GM12873 (cell line): ENCODE measurements around the gene ZNF446.

Source experiments
- TF ChIP-seq, protein P1 (sequence below): IDR thresholded peaks from 2 replicates; pipeline ENCODE4 v1.5.1; 2012; ENCODE audit warnings: low read depth, mild to moderate bottlenecking, moderate library complexity, low read length, control low read depth; ENCODE audit not compliant: insufficient read depth; ENCODE audit errors: missing control alignments

Gene ZNF446

DNA sequence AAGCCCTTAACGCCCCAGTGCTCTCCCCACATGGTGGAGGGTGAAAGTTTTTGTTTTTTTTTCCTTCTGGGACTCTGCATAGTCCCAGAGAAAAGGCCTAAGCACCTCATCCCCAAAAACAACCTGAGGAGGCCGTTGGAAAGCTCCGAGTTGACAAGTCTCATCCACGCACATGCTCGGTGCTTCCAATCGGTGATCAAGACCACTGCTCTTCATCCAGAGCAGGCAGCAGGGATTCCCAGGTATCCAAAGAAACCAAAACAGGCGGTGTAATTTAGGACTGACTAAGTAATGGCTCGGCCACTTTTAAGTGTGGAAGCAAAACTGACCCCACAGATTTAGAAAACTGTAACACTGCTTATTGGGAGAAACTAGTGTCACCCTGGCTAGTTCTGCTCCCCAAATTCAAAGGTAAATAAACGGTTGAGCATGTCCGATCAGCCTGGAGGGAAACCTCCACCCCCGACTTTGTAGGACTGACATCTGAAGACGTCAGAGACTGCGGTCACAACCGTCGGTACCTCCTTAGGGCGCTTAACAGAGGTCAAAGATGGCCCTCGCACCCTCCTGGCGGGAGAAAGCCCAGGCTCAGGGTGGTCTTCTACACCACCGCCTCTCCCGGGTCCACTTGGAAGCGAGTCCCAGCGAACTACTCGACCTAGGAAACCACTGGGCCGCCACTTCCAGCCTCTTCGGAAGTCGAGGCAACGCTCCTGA lies 997 bp upstream of the ZNF446 start:
- TF ChIP-seq, protein P1, sequence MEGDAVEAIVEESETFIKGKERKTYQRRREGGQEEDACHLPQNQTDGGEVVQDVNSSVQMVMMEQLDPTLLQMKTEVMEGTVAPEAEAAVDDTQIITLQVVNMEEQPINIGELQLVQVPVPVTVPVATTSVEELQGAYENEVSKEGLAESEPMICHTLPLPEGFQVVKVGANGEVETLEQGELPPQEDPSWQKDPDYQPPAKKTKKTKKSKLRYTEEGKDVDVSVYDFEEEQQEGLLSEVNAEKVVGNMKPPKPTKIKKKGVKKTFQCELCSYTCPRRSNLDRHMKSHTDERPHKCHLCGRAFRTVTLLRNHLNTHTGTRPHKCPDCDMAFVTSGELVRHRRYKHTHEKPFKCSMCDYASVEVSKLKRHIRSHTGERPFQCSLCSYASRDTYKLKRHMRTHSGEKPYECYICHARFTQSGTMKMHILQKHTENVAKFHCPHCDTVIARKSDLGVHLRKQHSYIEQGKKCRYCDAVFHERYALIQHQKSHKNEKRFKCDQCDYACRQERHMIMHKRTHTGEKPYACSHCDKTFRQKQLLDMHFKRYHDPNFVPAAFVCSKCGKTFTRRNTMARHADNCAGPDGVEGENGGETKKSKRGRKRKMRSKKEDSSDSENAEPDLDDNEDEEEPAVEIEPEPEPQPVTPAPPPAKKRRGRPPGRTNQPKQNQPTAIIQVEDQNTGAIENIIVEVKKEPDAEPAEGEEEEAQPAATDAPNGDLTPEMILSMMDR, result no peak

DNA sequence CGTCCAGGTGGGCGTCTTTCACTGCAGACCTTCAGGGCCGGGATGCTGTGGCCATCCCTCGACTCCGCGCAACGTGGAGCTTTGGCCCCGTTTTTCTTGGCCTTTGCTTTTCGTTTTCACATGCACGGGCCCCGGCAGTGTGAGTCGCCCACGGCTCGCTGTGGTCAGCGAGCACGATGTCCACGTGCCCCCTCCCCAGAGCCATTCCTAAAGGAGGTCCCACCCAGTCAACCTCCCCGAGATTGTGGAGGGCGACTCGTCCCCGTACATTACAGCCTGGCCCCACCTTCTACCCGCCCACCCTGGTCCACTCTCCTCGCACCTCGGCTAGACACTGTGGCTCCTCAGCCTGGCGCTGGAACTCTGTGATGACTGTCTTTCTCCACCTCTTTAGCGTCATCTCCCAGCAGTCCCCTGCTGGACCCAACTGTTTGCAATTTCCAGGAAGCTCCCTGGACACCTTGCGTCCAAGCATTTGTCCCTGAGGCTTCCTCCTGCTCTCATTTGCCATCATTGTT lies 405 bp downstream of the ZNF446 start:
- TF ChIP-seq, protein P1, result no peak

DNA sequence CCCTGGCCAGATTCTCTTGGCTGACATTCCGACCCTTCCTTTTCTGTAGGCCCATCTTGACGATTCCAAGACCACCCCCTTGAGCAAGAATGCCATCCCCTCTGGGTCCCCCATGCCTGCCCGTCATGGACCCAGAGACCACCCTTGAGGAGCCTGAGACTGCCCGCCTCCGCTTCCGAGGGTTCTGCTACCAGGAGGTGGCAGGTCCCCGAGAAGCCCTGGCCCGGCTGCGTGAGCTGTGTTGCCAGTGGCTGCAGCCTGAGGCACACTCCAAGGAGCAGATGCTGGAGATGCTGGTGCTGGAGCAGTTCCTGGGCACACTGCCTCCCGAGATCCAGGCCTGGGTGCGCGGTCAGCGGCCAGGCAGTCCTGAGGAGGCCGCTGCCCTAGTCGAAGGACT lies 978 bp downstream of the ZNF446 start:
- TF ChIP-seq, protein P1, result no peak

DNA sequence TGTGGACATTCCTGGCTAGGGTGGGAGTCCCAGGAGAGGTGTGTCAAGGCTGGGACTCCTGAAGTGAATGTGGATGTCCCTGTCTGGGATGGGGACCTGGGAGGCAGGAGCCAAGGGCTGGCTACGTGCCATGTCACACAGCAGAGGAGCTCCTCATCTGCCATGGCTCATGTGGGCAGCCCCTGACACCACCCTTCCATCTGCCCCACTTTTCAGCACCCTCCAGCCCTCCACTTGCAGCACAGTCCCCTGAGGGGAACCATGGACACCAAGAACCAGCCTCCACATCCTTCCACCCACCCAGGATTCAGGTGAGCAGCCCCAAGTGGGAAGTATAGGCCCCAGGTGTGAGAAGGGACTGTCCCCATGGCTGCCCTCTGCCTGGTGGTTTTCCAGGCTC lies 1.7 kb downstream of the ZNF446 start:
- TF ChIP-seq, protein P1, result no peak

GRCh38 chr19:58479303-58479702 lies 3.2 kb downstream of the ZNF446 start:
- TF ChIP-seq, protein P1, result no peak

GRCh38 chr19:58479736-58480480 lies 3.8 kb downstream of the ZNF446 start:
- TF ChIP-seq, protein P1, result no peak

DNA sequence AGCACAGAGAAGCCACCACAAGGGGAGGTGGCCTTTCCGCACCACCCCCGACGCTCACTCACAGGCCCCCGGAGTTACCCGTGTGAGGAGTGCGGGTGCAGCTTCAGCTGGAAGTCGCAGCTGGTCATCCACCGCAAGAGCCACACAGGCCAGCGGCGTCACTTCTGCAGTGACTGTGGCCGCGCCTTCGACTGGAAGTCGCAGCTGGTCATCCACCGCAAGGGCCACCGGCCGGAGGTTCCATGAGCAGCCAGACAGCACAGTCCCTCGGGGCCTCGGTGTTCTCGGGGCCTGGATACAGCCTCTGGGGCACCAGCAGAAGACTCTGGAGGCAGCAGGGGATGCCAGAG lies 4.3 kb downstream of the ZNF446 start:
- TF ChIP-seq, protein P1, result no peak
